T-helper 1 cell treated with Interleukin-12 subunit alpha and Interleukin-12 subunit beta and Interleukin-4 antibody, amounts not matched to agents 30 μg/mL and 1 μg/mL, for 36 hours (primary cell): Measurements from ENCODE around the gene SORCS3.

Source experiments
- H3K27ac Mint-ChIP-seq: one replicate; pipeline ENCODE4 v1.8.0; 2021; ENCODE audit warnings: mild to moderate bottlenecking, mixed read lengths
- H3K27me3 Mint-ChIP-seq: one replicate; pipeline ENCODE4 v1.8.0; 2021; ENCODE audit warnings: low read depth, mixed read lengths
- H3K36me3 Mint-ChIP-seq: one replicate; pipeline ENCODE4 v1.8.0; 2021; ENCODE audit warnings: low read depth, mixed read lengths
- H3K4me1 Mint-ChIP-seq: one replicate; pipeline ENCODE4 v1.8.0; 2021; ENCODE audit warnings: low read depth, mixed read lengths
- H3K4me3 Mint-ChIP-seq: one replicate; pipeline ENCODE4 v1.8.0; 2021; ENCODE audit warnings: mild to moderate bottlenecking, moderate library complexity, mixed read lengths
- H3K9me3 Mint-ChIP-seq: one replicate; pipeline ENCODE4 v1.8.0; 2021; ENCODE audit warnings: mixed read lengths

Gene SORCS3

DNA sequence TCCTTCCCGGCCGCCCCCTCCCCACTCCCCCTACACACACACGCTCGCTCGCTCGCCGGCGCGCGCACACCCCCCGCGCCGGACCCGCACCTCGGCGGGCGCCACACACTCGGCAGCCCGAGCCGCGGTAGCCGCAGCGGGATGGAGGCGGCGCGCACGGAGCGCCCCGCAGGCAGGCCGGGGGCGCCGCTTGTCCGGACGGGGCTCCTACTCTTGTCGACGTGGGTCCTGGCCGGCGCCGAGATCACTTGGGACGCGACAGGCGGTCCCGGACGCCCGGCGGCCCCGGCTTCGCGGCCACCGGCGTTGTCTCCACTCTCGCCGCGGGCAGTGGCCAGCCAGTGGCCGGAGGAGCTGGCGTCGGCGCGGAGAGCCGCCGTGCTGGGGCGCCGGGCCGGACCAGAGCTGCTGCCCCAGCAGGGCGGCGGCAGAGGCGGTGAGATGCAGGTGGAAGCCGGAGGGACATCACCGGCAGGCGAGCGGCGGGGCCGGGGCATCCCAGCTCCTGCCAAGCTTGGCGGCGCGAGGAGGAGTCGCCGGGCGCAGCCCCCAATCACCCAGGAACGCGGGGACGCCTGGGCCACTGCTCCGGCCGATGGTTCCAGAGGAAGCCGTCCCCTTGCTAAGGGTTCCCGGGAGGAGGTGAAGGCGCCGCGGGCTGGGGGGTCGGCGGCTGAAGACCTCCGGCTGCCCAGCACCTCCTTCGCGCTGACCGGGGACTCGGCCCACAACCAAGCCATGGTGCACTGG, at the start of gene SORCS3:
Gene SORCS3 (plus strand): TSS at position 104 of the 750 bp plus-strand sequence.
- Mint-ChIP-seq H3K9me3 (no peaks in the 10 kb centered on the region), H3K4me1 (no peaks in the 10 kb centered on the region), H3K4me3 (no peak within 1 kb of the TSS), H3K36me3 (no peaks in the 10 kb centered on the region), H3K27ac (no peak within 1 kb of the TSS), H3K27me3 (peaks cover 75% of the 10 kb centered on the region)

DNA sequence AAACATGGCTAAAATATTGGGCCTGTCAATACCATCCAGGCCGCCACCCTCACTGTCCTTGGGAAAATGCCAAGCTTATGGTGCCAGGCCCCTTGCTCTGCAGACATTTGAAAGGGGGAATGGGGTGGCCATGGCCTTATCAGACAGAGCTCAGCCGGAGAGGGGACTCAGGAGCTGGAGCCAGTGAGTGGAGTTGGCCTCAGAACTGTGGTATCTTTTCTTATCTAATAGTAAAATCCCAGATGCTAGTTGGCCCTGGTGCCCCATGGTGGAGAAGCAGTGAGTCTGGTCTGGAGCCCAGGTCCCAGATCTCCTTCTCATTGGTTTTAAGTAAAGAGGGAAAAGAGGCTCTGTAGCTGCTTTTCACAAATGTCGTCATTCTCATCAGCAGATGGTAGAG, 49.6 kb upstream of the SORCS3 start:
- Mint-ChIP-seq H3K27ac (no peak overlapping the region), H3K27me3 (peaks cover 18% of the 10 kb centered on the region), H3K9me3 (no peaks in the 10 kb centered on the region), H3K36me3 (no peaks in the 10 kb centered on the region), H3K4me1 (peaks cover 2% of the 10 kb centered on the region), H3K4me3 (no peak overlapping the region)

DNA sequence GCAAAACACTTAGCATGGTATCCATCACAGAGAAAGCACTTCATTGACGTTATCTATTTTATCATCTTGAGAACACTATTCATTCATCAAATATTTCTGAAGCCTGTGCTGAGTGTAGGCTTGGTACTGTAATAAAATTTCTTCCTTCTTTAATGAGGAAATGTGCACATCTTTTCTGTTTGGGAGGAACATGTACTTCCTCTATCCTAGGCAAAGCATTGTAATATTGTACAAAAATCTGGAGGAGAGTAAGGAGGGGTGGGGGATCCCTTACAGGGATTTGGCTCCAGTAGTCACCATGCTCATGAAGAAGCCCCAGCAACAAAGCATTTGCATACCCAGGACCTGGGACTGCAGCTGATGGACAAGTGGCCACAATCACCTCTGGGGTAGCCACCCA, 39.9 kb upstream of the SORCS3 start:
- H3K4me1 Mint-ChIP-seq = no peaks in the 10 kb centered on the region
- H3K9me3 Mint-ChIP-seq = no peaks in the 10 kb centered on the region
- no peak overlapping the region for H3K27ac Mint-ChIP-seq
- H3K4me3 Mint-ChIP-seq = no peak overlapping the region
- H3K27me3 Mint-ChIP-seq = peaks cover 6% of the 10 kb centered on the region
- H3K36me3 Mint-ChIP-seq = no peaks in the 10 kb centered on the region

DNA sequence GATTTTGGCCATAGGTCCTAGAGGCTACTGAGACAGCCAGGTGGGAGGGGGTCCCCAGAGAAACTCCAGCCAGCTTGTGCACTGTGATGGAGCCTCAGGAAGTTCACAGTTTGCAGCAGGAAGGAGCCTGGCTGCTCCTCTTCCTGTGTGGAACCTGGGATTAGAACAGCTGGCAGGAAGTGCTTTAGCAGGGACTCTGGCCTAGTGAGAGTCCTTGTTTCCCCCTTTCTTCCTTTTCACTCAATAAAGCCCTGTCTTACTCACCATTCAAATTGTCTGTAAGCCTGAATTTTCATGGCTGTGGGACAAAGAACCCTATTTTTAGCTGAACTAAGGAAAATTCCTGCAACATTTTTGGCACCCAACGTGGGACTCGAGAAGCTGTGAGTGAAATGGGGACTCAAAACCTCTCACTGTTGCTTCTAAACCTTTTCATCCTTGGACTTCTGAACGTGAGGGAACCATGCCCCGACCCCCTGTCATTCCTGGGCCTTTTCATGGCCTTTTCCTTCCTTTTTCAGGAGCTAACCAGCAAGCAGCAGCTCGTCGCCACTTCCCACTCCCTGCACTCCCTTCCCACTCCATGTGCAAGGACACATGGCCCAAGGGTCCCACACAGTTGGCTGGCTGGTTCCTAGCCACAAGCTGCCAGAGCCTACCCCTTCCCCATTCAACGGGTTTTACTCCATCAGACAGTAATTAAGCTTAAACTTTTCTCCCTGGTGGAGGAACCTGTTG, 32.8 kb upstream of the SORCS3 start:
- Mint-ChIP-seq H3K9me3 (peaks cover 14% of the 10 kb centered on the region), H3K36me3 (no peaks in the 10 kb centered on the region), H3K27ac (no peak overlapping the region), H3K4me3 (no peak overlapping the region), H3K27me3 (peaks cover 5% of the 10 kb centered on the region), H3K4me1 (no peaks in the 10 kb centered on the region)

DNA sequence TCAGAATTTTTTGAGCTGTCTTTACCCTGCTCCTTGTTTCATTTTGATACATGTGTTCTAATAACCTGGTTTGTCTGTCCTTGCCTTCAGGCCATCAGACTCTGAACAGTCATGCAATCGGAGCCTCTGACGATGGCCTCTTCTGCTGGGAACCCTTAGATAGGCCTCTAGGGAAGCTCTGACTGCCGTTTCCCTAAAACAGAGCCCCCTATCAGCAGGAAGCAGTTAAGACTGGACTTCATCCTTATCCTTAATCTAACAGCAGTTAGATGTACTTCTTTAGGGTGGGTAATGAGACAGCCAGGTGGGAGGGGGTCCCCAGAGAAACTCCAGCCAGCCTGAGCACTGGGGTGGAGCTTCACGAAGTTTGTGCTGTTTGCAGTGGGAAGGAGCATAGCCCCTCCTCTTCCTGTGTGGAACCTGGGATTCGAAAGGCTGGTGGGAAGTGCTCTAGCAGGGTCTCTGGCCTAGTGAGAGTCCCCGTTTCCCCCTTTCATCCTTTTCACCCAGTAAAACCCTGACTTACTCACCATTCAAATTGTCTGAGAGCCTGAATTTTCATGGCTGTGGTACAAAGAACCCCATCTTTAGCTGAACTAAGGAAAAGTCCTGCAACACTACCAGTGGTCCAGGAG, 28.4 kb upstream of the SORCS3 start:
- Mint-ChIP-seq H3K9me3 (peaks cover 14% of the 10 kb centered on the region), H3K4me3 (no peak overlapping the region), H3K27ac (no peak overlapping the region), H3K4me1 (no peaks in the 10 kb centered on the region), H3K27me3 (no peaks in the 10 kb centered on the region), H3K36me3 (no peaks in the 10 kb centered on the region)

DNA sequence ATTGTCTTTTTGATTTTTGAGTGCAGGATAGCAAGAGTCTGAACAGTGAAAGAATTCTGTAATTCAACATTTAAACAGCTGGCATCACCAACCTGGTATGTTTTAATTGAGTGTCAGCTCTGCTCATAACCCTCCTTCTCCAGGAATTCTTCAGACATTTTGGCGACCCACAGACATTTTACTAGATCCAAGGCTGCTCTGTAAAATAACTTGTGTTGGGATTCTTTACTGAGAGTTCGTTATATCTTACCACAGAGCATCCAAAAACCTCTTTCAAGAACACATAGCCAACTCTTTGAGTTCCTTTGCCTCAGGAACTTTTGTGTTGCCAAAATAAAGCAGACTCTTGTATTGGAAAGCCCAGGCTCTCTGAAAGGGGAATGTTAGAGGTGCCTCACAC, 27.7 kb upstream of the SORCS3 start:
- H3K9me3 Mint-ChIP-seq = peaks cover 12% of the 10 kb centered on the region
- no peaks in the 10 kb centered on the region for H3K27me3 Mint-ChIP-seq
- no peak overlapping the region for H3K27ac Mint-ChIP-seq
- no peaks in the 10 kb centered on the region for H3K36me3 Mint-ChIP-seq
- no peak overlapping the region for H3K4me3 Mint-ChIP-seq
- H3K4me1 Mint-ChIP-seq = no peaks in the 10 kb centered on the region

DNA sequence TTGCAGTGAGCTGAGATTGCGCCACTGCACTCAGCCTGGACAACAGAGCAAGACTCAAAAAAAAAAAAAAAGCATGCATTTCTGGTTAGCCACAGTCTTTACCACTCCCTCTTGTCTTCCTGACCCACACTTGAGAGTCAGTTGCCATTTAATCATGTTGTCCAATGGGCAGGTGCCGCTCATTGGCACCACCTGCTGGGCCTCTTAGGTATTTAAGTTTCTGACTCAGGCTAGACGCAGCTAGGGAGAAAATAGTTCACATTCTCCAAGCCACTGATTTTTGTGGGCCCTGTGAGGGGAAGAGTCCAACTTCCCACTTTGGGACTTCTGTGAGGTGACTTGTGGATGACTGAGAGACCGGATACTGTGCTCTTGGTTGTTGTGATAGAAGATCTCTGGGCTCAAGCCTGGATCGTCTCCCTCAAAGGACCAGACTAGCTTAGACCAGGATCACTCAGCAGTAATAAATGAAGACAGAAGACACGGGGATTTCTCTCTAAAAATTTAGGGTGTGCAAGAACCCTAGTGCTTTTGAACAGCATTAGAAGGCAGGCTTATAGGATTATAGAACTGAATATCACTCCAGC, 26.8 kb upstream of the SORCS3 start:
- H3K9me3 Mint-ChIP-seq = peaks cover 3% of the 10 kb centered on the region
- H3K4me3 Mint-ChIP-seq = no peak overlapping the region
- no peak overlapping the region for H3K27ac Mint-ChIP-seq
- no peaks in the 10 kb centered on the region for H3K4me1 Mint-ChIP-seq
- no peaks in the 10 kb centered on the region for H3K36me3 Mint-ChIP-seq
- H3K27me3 Mint-ChIP-seq = no peaks in the 10 kb centered on the region

DNA sequence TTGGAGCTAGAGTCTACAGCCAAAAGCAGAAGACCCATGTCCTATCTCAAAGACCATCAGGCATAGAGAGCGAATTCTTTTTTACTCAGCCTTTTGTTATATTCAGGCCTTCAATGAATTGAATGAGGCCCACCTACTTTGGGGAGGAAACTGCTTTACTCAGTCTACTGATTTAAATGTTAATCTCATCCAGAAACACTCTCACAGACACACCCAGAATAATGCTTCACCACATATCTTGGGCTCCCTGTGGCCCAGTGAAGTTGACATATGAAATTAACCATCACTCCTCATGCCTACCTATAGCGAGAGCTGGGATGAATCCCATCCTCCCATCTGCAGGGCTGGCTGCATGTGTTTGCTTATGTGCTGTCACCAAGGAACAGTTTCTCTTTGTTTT, 26.0 kb upstream of the SORCS3 start:
- no peaks in the 10 kb centered on the region for H3K36me3 Mint-ChIP-seq
- no peak overlapping the region for H3K4me3 Mint-ChIP-seq
- H3K27me3 Mint-ChIP-seq = no peaks in the 10 kb centered on the region
- no peak overlapping the region for H3K27ac Mint-ChIP-seq
- no peaks in the 10 kb centered on the region for H3K4me1 Mint-ChIP-seq
- H3K9me3 Mint-ChIP-seq = no peaks in the 10 kb centered on the region

DNA sequence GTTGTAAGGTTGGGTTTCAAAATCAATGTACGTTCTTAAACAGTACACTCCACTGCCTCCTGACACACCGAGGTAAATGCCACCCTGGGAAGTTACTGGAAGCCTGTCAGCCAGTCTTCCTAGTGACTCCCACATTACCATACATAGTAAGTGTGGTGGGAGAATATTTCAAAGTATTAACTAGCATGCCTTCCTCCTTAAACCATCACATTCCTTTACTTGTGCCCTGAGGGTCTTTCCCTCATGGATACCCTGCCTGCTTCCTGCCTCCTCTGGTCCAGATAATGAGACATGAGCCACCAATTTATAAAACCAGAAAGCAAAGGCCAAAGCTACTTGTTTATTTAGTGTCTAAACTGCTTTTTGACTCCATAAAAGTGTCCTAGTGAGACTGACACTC, 23.3 kb upstream of the SORCS3 start:
- Mint-ChIP-seq H3K4me1 (no peaks in the 10 kb centered on the region), H3K27ac (no peak overlapping the region), H3K36me3 (no peaks in the 10 kb centered on the region), H3K27me3 (peaks cover 3% of the 10 kb centered on the region), H3K9me3 (no peaks in the 10 kb centered on the region), H3K4me3 (no peak overlapping the region)

DNA sequence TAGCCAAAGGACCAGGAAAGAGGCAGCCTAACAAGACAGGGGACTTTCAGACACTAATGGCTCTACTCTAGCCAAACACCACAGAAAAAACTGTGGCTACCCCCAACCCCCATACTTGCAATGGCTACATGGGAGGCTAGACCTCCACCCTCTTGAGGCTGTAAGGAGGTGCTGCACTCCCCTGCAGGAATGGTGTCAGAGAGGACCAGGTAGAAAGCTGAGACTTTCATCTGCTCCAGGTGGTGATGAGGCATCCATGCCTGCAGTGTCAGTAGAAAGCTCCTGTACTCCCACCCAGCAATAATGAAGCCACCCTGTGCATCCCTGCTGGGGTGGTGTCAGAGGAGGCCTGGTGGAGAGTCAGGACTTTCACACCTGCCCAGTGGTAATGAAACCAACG, 18.9 kb upstream of the SORCS3 start:
- H3K27ac Mint-ChIP-seq = no peak overlapping the region
- no peaks in the 10 kb centered on the region for H3K9me3 Mint-ChIP-seq
- H3K4me1 Mint-ChIP-seq = no peaks in the 10 kb centered on the region
- peaks cover 35% of the 10 kb centered on the region for H3K27me3 Mint-ChIP-seq
- H3K4me3 Mint-ChIP-seq = no peak overlapping the region
- no peaks in the 10 kb centered on the region for H3K36me3 Mint-ChIP-seq

DNA sequence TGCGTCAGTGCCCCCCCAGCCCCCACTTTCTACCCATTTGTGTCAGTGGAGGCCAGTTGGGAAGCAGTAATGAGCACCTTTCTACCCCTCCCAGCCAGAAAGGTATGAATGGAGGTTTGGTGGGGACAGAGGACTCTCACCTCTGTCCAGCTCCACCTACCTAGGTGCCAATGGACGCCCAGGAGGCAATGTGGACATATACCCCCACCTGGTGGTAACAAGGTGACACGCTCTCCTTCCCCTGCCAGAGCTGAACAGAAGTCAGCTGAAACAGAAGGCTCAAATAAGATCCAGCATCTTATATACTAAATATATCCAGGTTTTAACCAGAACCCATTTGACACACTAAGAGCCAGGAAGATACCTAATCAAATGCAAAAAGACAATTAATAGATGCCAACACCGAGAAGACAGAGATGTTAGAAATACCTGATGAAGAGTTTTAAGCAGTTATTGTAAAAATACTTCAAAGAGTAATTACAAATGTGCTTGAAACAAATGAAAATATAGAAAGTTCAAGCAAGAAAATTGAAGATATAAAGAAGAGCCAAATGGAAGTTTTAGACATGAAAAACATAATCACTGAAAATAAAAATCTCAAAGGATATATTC, 18.4 kb upstream of the SORCS3 start:
- Mint-ChIP-seq H3K27me3 (peaks cover 35% of the 10 kb centered on the region), H3K36me3 (no peaks in the 10 kb centered on the region), H3K9me3 (no peaks in the 10 kb centered on the region), H3K4me1 (no peaks in the 10 kb centered on the region), H3K27ac (no peak overlapping the region), H3K4me3 (no peak overlapping the region)

DNA sequence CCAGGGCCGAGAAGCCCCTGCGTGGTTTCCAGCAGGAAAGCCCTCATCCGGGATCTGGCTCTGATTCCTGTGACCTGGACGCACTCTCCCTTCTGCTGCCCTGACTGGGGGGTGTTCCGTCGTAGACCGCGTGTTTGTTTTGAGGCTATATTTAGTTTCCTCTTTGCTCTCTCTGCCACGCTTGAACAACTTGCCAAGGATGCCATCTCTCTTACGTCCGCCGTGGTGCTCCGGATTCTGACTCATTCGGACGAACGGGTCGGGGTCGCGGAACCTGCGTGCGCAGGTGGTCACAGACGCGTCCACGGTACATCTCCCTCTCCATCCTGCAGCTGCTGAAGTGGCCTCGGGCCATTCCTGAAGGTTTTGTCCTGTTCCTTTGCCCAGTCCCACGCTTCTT, 10.4 kb upstream of the SORCS3 start:
- no peaks in the 10 kb centered on the region for H3K4me1 Mint-ChIP-seq
- H3K27me3 Mint-ChIP-seq = peaks cover 21% of the 10 kb centered on the region
- H3K27ac Mint-ChIP-seq = no peak overlapping the region
- no peak overlapping the region for H3K4me3 Mint-ChIP-seq
- H3K9me3 Mint-ChIP-seq = no peaks in the 10 kb centered on the region
- no peaks in the 10 kb centered on the region for H3K36me3 Mint-ChIP-seq

DNA sequence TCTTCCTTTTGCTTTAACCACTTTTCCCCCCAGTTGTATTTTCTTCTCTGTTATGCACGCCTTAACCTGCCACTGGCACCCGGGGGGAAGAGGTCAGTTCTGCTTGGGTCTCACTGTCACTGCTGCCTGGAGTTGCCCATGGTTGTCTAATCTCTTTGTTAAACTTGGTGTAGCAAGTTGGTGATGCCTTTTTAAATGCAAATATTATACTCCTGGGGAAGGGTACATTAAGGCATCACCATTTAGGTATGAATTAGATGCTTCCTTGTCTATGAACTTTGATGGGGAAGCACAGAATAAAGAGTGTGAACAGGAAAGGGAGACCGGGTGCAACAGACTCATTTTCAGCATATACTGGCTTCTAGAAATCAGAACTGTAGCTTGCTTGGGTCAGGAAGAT, 9.1 kb upstream of the SORCS3 start:
- no peak overlapping the region for H3K27ac Mint-ChIP-seq
- H3K4me1 Mint-ChIP-seq = no peaks in the 10 kb centered on the region
- H3K9me3 Mint-ChIP-seq = no peaks in the 10 kb centered on the region
- peaks cover 21% of the 10 kb centered on the region for H3K27me3 Mint-ChIP-seq
- H3K4me3 Mint-ChIP-seq = no peak overlapping the region
- H3K36me3 Mint-ChIP-seq = no peaks in the 10 kb centered on the region

DNA sequence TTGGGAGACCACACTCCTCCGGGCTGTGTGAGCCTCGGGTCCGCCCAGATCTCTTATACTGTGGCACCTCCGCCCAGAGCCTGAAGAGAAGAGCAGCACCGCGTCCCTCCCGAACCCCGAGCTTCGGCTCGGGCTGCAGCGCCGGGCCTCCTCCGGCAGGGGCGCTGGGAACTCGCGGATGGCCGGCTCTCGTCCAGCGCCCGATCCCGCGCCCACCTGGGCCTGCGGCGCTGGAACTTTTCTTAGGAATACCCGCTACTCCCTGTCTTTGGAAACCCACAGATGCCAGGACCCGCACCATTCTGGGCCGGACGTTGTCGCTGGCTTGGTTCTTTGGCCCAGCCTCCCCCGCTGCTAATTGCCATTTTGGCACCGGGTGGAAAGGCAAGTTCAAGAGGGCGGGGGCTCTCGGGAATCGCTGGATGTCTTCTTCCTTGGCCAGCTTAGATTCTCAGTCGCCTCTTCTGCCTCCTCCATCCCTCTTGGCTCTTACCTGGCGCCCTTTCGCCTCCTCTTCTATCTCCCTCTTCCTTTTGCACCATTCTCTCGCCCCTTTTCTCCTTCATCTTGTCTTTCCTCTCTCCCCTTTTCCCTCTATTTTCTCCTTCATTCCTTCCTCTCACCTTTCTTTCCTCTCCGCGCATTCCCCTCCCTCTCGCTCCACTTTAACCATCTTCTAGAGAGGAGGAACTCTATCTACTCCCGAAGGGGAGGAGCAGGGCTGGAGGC, 2.1 kb upstream of the SORCS3 start:
- Mint-ChIP-seq H3K4me1 (no peaks in the 10 kb centered on the region), H3K4me3 (no peak overlapping the region), H3K27me3 (peaks cover 63% of the 10 kb centered on the region), H3K27ac (no peak overlapping the region), H3K9me3 (no peaks in the 10 kb centered on the region), H3K36me3 (no peaks in the 10 kb centered on the region)
